ENCODE results near the gene ABT1. TPM values are rescaled to one million over a fixed set of nuclear protein-coding genes. Genes with fewer than 3 reads are reported as not detected.

The ABT1 gene
- total and polyA plus RNA-seq, 2 experiments from 2014 or later = 25.7 to 29.1 TPM

GRCh38 chr6:26609463-26609862 is 12.7 kb downstream of the ABT1 start:
- H3K9me2 ChIP-seq (ENCODE audit: insufficient read depth) = no peaks in the 10 kb centered on the region
- H3F3A ChIP-seq (replicated peaks; ENCODE audit: low read depth) = 0 out of 2 replicates have a peak, but pooled peaks cover 3% of the 10 kb centered on the region
- Mint-ChIP-seq H3K9me3 (no peaks in the 10 kb centered on the region), H3K27me3 (ENCODE audit: insufficient read depth, low read depth, poor library complexity) (peaks cover 37% of the 10 kb centered on the region), H3K27ac (no peak overlapping the region), H3K36me3 (ENCODE audit: low read depth) (no peaks in the 10 kb centered on the region), H3K4me3 (no peak overlapping the region; the same call in 2 of the 3 replicates), H3K4me1 (peaks cover 9% of the 10 kb centered on the region; the same call in 2 of the 3 replicates)
- peaks cover 52% of the 10 kb centered on the region for H3K27me3 ChIP-seq (ENCODE audit: insufficient read depth)
- peaks cover 6% of the 10 kb centered on the region; the same call in 1 of the 2 replicates for H3K4me1 ChIP-seq (ENCODE audit: insufficient read depth)
- H3K79me2 ChIP-seq (replicated peaks; ENCODE audit: insufficient read depth) = no peaks in the 10 kb centered on the region
- no peak overlapping the region for H3K4me3 ChIP-seq
- no peak overlapping the region for H3K27ac ChIP-seq (ENCODE audit: low read depth)
- H2AFZ ChIP-seq = no peak overlapping the region
- H3K36me3 ChIP-seq (ENCODE audit: insufficient read depth) = no peaks in the 10 kb centered on the region
- ATAC-seq = no peak
- H4K20me1 ChIP-seq (replicated peaks; ENCODE audit: insufficient read depth) = no peaks in the 10 kb centered on the region; the same call in 1 of the 2 replicates
- no peak for TF ChIP-seq ETS1 (IDR thresholded peaks at IDR 0.05)
- no peak for TF ChIP-seq STAT1 (IDR thresholded peaks at IDR 0.05; ENCODE audit: unreplicated experiment)
- no peak for TF ChIP-seq JUNB (IDR thresholded peaks at IDR 0.05; ENCODE audit: unreplicated experiment)
- TF ChIP-seq ZNF462 (CRISPR knock-in tag; IDR thresholded peaks at IDR 0.05) = no peak
- no peak for TF ChIP-seq ZNF114 (CRISPR knock-in tag; IDR thresholded peaks at IDR 0.05)
- TF ChIP-seq EZH2phosphoT487 (IDR thresholded peaks at IDR 0.05; ENCODE audit: unreplicated experiment) = no peak
- DNase-seq (ENCODE audit: low spot score) = no peak
- H3K4me2 ChIP-seq = no peak overlapping the region
